MCF 10A (cell line): ENCODE data around the gene KRTAP10-5. TPM values are rescaled to one million over a fixed set of nuclear protein-coding genes. Genes with fewer than 3 reads are reported as not detected.

Experiments
- BruUV-seq: library from RNA; stranded (reverse); fragments of 400-500 nt; replicated peaks from 2 replicates; lab custom pipeline; 2021; lab: Mats Ljungman, UMichigan
- CTCF ChIA-PET: fragments of 300-600 bp; sonication (Branson Sonifier 250); formaldehyde crosslinking; extraction: SDS; loops from one replicate; lab custom pipeline; 2021; ENCODE audit warnings: antibody characterized with exemption, inconsistent platforms; lab: Yijun Ruan, JAX
- POLR2A ChIA-PET: fragments of 300-600, 350-650 bp; sonication (Branson Sonifier 250); formaldehyde crosslinking; extraction: SDS; loops from one replicate; lab custom pipeline; 2020; ENCODE audit warnings: antibody characterized with exemption, inconsistent platforms; lab: Yijun Ruan, JAX
- DNase-seq: peaks from one replicate; pipeline ENCODE4 v3.0.0-alpha.2; 2018; ENCODE audit not compliant: unreplicated experiment
- H3K27ac Mint-ChIP-seq: one replicate; pipeline ENCODE4 v1.8.0; 2022; ENCODE audit warnings: mild to moderate bottlenecking, low read depth, mixed read lengths; ENCODE audit not compliant: unreplicated experiment
- H3K27me3 Mint-ChIP-seq: one replicate; pipeline ENCODE4 v1.8.0; 2022; ENCODE audit warnings: mixed read lengths; ENCODE audit not compliant: insufficient read depth, unreplicated experiment
- H3K36me3 Mint-ChIP-seq: one replicate; pipeline ENCODE4 v1.8.0; 2022; ENCODE audit warnings: mild to moderate bottlenecking, moderate library complexity, mixed read lengths; ENCODE audit not compliant: insufficient read depth, unreplicated experiment
- H3K4me1 Mint-ChIP-seq: one replicate; pipeline ENCODE4 v1.8.0; 2022; ENCODE audit warnings: mixed read lengths; ENCODE audit not compliant: insufficient read depth, unreplicated experiment
- H3K4me3 Mint-ChIP-seq: one replicate; pipeline ENCODE4 v1.8.0; 2022; ENCODE audit warnings: mild to moderate bottlenecking, moderate library complexity, mixed read lengths; ENCODE audit not compliant: unreplicated experiment
- H3K9me3 Mint-ChIP-seq: one replicate; pipeline ENCODE4 v1.8.0; 2022; ENCODE audit warnings: mixed read lengths; ENCODE audit not compliant: unreplicated experiment
- intact Hi-C: fragments of 100-400 bp; cut with micrococcal nuclease; formaldehyde crosslinking; loops from 2 replicates; pipeline ENCODE4 v1.14.1; 2022
- total RNA-seq: library from RNA; stranded (reverse); gene quantifications from 2 replicates; pipeline ENCODE4 v1.2.3, GENCODE V29; 2022
- TF ChIP-seq, protein P1 (sequence below): fragments of 200-600 bp; IDR thresholded peaks from one replicate; pipeline ENCODE4 v1.8.0; 2022; ENCODE audit warnings: antibody characterized with exemption, mild to moderate bottlenecking; ENCODE audit not compliant: unreplicated experiment

Gene KRTAP10-5
- total RNA-seq, 1 experiment from 2014 or later: not detected

DNA sequence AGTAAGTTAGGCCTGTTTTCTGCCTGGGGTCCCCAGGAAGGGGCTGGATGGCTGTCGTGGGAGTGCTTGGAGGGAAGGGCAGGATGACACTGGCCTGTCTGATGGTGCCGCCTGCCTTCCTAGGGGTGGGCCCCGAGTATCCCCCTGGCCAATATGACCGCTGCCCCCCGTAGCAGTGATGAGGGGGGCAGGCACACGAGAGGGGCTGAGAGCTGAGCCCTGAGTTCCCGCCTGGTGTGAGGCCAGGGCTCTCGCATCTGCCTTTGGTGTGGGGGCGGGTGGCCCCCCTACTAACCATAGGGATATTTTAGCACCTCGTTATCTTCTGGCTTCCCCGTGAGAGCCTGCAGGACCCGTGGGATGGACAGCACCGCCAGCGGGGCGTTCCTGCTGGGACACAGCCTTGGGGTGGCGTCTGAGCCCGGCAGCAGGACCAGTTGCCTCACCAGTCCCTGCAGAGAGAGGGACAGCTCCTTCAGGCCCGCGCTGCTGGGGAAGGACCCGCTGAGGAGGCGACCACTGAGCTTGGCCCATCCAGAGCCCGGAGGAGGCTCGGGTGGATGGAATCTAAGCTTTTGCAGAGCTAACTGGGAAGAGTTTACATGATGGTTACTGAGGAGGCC, 50.8 kb downstream of the KRTAP10-5 start:
- no peak for DNase-seq
- ChIA-PET CTCF (no interaction called here), POLR2A (no interaction called here)
- peaks cover 9% of the 10 kb centered on the region for H3K9me3 Mint-ChIP-seq
- no peaks in the 10 kb centered on the region for H3K36me3 Mint-ChIP-seq
- H3K4me3 Mint-ChIP-seq: no peak overlapping the region
- peaks cover 6% of the 10 kb centered on the region for H3K4me1 Mint-ChIP-seq
- H3K27ac Mint-ChIP-seq: no peak overlapping the region
- BruUV-seq: no TSS peak
- TF ChIP-seq, protein P1, sequence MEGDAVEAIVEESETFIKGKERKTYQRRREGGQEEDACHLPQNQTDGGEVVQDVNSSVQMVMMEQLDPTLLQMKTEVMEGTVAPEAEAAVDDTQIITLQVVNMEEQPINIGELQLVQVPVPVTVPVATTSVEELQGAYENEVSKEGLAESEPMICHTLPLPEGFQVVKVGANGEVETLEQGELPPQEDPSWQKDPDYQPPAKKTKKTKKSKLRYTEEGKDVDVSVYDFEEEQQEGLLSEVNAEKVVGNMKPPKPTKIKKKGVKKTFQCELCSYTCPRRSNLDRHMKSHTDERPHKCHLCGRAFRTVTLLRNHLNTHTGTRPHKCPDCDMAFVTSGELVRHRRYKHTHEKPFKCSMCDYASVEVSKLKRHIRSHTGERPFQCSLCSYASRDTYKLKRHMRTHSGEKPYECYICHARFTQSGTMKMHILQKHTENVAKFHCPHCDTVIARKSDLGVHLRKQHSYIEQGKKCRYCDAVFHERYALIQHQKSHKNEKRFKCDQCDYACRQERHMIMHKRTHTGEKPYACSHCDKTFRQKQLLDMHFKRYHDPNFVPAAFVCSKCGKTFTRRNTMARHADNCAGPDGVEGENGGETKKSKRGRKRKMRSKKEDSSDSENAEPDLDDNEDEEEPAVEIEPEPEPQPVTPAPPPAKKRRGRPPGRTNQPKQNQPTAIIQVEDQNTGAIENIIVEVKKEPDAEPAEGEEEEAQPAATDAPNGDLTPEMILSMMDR: no peak
- intact Hi-C loops: no loop called here
- H3K27me3 Mint-ChIP-seq: peaks cover 15% of the 10 kb centered on the region

Other genes starting within 250 kb of the KRTAP10-5 start
- gene CFAP410, start 241.2 kb downstream of the KRTAP10-5 start, total RNA-seq: 10.1 and 13.3 TPM in 2 replicates
- gene TRPM2, start 227.0 kb downstream of the KRTAP10-5 start, total RNA-seq: 10.0 and 11.0 TPM in 2 replicates
- not detected in 2 replicates for gene LRRC3, start 125.1 kb downstream of the KRTAP10-5 start, total RNA-seq
- gene KRTAP10-1, start 40.4 kb downstream of the KRTAP10-5 start, total RNA-seq: not detected in 2 replicates
- not detected in 2 replicates for gene KRTAP10-2, start 29.1 kb downstream of the KRTAP10-5 start, total RNA-seq
- gene KRTAP10-3, start 21.8 kb downstream of the KRTAP10-5 start, total RNA-seq: not detected in 2 replicates
- not detected in 2 replicates for gene KRTAP10-4, start 6.9 kb downstream of the KRTAP10-5 start, total RNA-seq
- gene KRTAP10-6, start 11.9 kb upstream of the KRTAP10-5 start, total RNA-seq: not detected in 2 replicates
- not detected in 2 replicates for gene KRTAP10-7, start 20.0 kb upstream of the KRTAP10-5 start, total RNA-seq
- not detected in 2 replicates for gene KRTAP10-8, start 31.5 kb upstream of the KRTAP10-5 start, total RNA-seq
- gene KRTAP10-9, start 46.5 kb upstream of the KRTAP10-5 start, total RNA-seq: not detected in 2 replicates
- not detected in 2 replicates for gene KRTAP10-10, start 56.8 kb upstream of the KRTAP10-5 start, total RNA-seq
- not detected in 2 replicates for gene KRTAP10-11, start 65.8 kb upstream of the KRTAP10-5 start, total RNA-seq
- gene KRTAP12-4, start 74.1 kb upstream of the KRTAP10-5 start, total RNA-seq: not detected in 2 replicates
- not detected in 2 replicates for gene KRTAP12-3, start 77.3 kb upstream of the KRTAP10-5 start, total RNA-seq
- gene KRTAP12-2, start 86.3 kb upstream of the KRTAP10-5 start, total RNA-seq: not detected in 2 replicates
- gene KRTAP12-1, start 101.6 kb upstream of the KRTAP10-5 start, total RNA-seq: not detected in 2 replicates
- gene KRTAP10-12, start 116.6 kb upstream of the KRTAP10-5 start, total RNA-seq: not detected in 2 replicates
- gene TSPEAR, start 131.0 kb upstream of the KRTAP10-5 start, total RNA-seq: not detected in 2 replicates
- gene UBE2G2, start 221.2 kb upstream of the KRTAP10-5 start, total RNA-seq: 122 and 147 TPM in 2 replicates
- 59.5 and 62.3 TPM in 2 replicates for gene SUMO3, start 237.5 kb upstream of the KRTAP10-5 start, total RNA-seq